ENCODE measurements around the gene RHBDL1. TPM values are rescaled to one million over a fixed set of nuclear protein-coding genes. Genes with fewer than 3 reads are reported as not detected.

Gene RHBDL1
- total and polyA plus RNA-seq, 10 of the 15 experiments (the other 5 are each of a cell fraction or from before 2014, with no cell fraction given), result 0.04 to 1.3 (median 0.65) TPM; not detected in 5

- TF ChIP-seq SPI1 (IDR thresholded peaks at IDR 0.05; ENCODE audit: borderline replicate concordance, insufficient read depth, low read depth, low read length) (no peak), BRCA1 (IDR thresholded peaks at IDR 0.05; ENCODE audit: low read depth, low read length) (no peak), HDAC2 (IDR thresholded peaks at IDR 0.05) (no peak), CTCF (IDR thresholded peaks at IDR 0.05 in 2 of 3, conservative IDR thresholded peaks at IDR 0.05 in 1 of 3; ENCODE audit: control insufficient read depth in 2 of 3, extremely low read depth in 1 of 3, insufficient read depth in 1 of 3, low read depth in 3 of 3, low read length in 3 of 3) (no peak), POLR2AphosphoS5 (IDR thresholded peaks at IDR 0.05; ENCODE audit: low read length) (peak; percentile 17; the same call in 1 of the 2 replicates), RAD51 (IDR thresholded peaks at IDR 0.05) (no peak), SIN3A (IDR thresholded peaks at IDR 0.05; ENCODE audit: low read depth, low read length) (no peak), POLR2AphosphoS2 (IDR thresholded peaks at IDR 0.05; ENCODE audit: low read depth, low read length) (peak; percentile 71; the same call in 1 of the 2 replicates), BMI1 (IDR thresholded peaks at IDR 0.05; ENCODE audit: borderline replicate concordance) (no peak), POLR2A (IDR thresholded peaks at IDR 0.05; ENCODE audit: low read depth, low read length) (peak; percentile 66), HCFC1 (IDR thresholded peaks at IDR 0.05; ENCODE audit: low read length) (no peak), EGR1 (IDR thresholded peaks at IDR 0.05; ENCODE audit: borderline replicate concordance in 1 of 2, low read depth in 2 of 2, low read length in 2 of 2) (0 out of 3 replicates have a peak, but pooled peaks of 1 of the 2 experiments have one; percentile 7), PAX5 (IDR thresholded peaks at IDR 0.05; ENCODE audit: borderline replicate concordance, low read depth, low read length) (no peak), CREB1 (IDR thresholded peaks at IDR 0.05; ENCODE audit: low read depth) (no peak), PAX8 (IDR thresholded peaks at IDR 0.05) (no peak), TARDBP (IDR thresholded peaks at IDR 0.05; ENCODE audit: borderline replicate concordance) (no peak), GATAD2B (conservative IDR thresholded peaks at IDR 0.05; ENCODE audit: low read depth) (peak; percentile 56), KLF5 (IDR thresholded peaks at IDR 0.05; ENCODE audit: partially characterized antibody) (no peak), RBBP5 (conservative IDR thresholded peaks at IDR 0.05) (no peak), EZH2 (IDR thresholded peaks at IDR 0.05; ENCODE audit: borderline replicate concordance, control insufficient read depth, low read depth, low read length) (no peak), MXI1 (IDR thresholded peaks at IDR 0.05; ENCODE audit: low read depth, low read length) (no peak), ASH2L (IDR thresholded peaks at IDR 0.05; ENCODE audit: borderline replicate concordance, low read depth) (no peak), CHD4 (IDR thresholded peaks at IDR 0.05) (no peak)
- TF ChIP-seq, protein P1, sequence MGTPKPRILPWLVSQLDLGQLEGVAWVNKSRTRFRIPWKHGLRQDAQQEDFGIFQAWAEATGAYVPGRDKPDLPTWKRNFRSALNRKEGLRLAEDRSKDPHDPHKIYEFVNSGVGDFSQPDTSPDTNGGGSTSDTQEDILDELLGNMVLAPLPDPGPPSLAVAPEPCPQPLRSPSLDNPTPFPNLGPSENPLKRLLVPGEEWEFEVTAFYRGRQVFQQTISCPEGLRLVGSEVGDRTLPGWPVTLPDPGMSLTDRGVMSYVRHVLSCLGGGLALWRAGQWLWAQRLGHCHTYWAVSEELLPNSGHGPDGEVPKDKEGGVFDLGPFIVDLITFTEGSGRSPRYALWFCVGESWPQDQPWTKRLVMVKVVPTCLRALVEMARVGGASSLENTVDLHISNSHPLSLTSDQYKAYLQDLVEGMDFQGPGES (IDR thresholded peaks at IDR 0.05), result no peak
- TF ChIP-seq, protein P2, sequence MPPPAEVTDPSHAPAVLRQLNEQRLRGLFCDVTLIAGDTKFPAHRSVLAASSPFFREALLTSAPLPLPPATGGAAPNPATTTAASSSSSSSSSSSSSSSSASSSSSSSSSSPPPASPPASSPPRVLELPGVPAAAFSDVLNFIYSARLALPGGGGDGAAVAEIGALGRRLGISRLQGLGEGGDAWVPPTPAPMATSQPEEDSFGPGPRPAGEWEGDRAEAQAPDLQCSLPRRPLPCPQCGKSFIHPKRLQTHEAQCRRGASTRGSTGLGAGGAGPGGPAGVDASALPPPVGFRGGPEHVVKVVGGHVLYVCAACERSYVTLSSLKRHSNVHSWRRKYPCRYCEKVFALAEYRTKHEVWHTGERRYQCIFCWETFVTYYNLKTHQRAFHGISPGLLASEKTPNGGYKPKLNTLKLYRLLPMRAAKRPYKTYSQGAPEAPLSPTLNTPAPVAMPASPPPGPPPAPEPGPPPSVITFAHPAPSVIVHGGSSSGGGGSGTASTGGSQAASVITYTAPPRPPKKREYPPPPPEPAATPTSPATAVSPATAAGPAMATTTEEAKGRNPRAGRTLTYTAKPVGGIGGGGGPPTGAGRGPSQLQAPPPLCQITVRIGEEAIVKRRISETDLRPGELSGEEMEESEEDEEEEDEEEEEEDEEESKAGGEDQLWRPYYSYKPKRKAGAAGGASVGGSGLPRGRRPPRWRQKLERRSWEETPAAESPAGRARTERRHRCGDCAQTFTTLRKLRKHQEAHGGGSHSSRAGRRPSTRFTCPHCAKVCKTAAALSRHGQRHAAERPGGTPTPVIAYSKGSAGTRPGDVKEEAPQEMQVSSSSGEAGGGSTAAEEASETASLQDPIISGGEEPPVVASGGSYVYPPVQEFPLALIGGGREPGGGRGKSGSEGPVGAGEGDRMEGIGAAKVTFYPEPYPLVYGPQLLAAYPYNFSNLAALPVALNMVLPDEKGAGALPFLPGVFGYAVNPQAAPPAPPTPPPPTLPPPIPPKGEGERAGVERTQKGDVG (CRISPR knock-in tag; IDR thresholded peaks at IDR 0.05), result no peak
Measured at GRCh38 chr16:674968-675883, at the start of gene RHBDL1 (continued).
